ENCODE results near the gene ANKS1B.

ANKS1B gene

DNA sequence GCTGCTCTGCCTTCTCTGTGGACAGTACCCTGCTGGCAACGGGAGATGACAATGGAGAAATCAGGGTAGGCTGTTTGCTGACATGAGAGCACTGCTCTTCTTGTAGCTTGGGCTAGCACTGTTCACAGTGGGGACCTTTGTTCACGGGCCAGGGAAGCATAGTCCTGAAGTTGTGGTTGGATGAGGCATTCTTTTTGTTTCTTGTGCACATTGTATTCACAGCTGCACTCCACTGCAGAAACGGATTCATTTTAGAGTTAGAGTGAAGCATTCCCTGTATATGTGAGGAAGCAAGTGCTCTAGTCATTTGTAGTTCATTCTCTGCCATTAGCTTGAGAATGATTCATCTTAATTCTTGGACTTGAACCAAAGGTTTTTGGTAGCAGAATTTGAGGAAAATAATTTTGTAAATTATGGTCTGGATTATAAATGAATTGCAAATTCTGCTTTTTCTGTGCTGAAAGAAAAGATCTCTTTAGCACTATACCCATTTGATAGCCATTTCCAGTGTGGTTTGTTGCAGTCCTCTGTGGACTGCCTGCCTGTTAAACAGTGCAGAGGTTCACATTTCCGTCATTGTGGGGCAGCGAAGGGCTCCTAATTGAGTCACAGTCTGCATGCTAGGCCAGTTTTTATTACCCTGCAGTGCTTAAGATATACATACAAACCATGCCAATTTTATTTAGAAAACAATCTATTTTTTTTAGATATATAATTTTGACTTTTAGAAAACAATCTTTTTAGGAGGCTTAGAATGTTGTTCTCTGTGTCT is 1259.1 kb downstream of the ANKS1B start:
- no peak for DNase-seq (ENCODE audit: low read depth)

DNA sequence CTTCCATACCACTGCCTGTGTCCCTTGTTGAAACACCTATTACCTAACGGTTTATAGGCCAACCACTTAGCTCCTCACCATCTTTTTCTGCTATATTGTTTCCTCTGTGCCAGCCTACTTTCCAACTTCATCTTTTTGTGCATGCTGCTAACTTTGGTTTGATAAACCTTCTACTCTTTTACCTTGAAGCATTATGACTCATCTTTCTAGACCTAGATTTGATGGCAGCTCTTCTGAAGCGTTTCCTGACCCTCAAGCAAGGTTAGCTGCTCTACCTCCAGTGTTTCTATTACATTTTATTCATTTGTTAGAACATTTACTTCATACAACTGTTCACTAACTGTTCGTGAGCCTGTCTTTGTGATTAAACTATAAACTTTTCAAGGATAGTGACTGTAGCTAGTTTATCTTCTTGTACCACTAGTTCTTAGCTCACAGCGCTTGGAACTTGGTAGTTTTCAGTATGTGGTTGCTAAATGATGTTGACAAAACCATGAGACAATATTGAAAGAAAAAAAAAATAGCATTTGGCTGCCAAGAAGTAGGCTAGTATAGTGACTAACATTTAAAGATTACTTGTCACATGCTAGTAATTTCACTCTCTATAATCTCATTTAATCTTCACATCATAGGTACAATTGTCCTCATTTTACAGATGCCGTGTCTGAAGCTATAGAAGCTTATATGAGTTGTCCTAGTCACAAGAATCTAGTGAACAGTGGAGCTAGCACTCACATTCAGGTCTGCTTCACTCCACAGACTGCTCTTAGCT is 1260.2 kb downstream of the ANKS1B start:
- no peak for DNase-seq (ENCODE audit: low read depth)

DNA sequence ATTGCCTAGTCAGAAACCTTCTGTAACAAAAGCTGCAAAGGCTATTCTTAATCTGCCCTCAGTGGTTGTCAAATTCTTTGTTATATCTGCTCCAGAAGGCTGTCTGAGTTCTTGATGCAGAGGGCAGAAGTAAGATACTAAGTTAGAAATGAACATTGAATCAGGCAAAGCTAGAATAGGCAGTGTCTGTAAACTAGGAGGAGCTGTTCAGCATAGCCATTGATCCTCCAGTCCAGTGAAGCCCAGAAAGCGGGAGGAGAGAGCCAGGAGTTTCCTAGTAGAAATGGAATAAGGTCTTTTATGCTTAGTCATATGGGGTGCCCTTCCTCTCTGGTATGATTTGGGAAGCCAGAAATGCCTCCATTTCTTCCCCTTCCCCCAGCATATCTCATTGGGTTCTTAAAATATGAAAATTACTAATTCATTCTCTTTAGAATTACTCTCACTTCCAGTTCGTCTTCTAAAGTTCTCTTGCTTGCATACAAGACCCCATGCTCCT is 1263.5 kb downstream of the ANKS1B start:
- no peak for DNase-seq (ENCODE audit: low read depth)

DNA sequence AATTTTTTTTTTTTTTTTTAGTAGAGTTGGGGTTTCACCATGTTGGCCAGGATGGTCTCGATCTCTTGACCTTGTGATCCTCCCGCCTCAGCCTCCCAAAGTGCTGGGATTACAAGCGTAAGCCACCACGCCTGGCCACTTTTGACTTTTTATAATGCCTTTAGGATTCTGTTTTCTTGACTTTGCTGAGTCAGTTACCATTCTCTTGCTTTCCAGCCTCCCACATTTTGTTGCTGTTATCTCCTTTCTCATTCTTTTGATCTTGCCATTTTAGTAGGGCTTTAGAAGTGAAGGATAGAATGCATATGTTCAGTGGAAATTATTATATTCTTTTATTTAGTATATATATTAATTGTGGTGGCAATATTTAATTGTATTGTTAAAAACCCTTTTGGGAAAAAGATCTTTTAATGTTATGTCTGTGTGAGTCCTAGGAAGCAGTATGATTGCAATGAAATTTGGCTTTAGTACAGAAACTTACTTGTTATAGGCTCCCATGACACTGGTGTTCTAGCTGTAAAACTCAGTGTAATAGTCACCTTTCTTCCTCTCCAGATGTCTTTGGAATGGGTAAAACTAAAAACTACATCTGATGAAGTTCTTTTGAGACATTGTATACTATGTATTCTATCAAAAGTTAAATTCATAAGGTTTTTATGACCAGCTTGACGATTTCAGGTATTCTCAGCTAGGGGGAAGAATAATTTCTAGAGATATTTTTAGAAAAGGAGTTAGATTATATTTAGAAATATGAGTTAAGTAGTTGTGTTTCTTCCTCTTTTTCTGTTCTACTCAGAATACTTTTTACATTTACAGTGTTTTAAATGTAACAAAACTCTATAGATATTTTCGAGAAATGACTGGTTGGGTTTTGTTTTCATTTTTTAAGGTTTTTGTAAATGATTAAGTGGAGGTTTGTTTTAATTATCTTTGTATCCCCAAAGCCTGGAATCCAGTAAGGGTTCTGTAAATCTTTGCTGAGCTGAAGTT is 1264.9 kb downstream of the ANKS1B start:
- no peak for DNase-seq (ENCODE audit: low read depth)

DNA sequence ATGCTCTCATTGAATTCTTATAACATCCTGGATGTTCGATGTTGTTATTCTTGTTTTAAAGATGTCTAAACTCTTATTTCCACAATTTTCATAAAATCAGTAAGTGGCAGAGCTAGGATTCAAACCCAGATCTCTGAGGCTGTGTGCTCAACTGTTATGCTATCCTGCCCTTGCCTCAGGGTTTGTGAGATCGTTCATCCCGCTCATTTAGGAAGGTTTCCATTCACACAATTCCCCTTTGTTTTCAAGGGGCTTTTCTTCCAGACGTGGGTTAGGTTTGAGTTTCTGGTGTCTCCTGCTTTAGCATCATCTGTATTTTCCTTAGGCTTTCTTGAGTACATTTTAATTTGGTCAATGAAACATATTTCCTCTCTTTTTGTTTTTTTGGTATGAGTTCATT is 1270.3 kb downstream of the ANKS1B start:
- DNase-seq (ENCODE audit: low read depth): no peak

DNA sequence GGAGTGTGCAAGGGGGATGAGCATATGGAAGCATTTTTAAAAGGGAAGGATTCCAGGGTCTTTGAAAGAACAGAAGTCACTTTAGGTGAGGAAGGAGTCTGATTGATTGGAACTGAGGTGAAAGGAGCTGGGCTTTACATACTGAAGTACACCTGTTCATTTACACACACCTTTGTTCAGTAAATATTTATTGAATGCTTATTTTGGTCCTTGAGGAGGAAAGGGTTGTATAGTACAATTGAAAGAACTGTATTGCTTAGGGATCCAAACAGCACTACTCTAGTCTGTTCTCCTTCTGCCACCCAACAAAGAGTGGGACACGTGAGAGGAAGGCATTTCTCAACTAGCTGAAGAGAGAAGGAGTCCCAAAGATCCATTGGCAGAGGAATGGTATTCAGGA is 1275.7 kb downstream of the ANKS1B start:
- no peak for DNase-seq (ENCODE audit: low read depth)

DNA sequence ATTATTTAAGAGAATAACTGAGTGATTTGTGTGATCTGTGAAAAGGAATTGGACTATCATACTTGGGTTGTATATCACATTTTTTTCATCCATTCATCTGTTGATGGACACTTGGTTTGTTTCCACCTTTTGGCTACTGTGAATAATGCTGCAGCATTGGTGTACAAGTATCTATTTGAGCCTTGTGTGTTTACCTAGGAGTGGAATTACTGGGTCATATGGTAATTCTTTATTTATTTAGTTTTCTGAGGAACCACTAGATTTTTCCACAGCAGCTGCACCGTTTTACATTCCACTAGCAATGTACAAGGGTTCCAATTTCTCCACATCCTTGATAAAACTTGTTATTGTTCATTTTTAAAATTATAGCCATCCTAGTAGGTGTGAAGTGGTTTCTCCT is 1283.6 kb downstream of the ANKS1B start:
- no peak for DNase-seq (ENCODE audit: low read depth)

DNA sequence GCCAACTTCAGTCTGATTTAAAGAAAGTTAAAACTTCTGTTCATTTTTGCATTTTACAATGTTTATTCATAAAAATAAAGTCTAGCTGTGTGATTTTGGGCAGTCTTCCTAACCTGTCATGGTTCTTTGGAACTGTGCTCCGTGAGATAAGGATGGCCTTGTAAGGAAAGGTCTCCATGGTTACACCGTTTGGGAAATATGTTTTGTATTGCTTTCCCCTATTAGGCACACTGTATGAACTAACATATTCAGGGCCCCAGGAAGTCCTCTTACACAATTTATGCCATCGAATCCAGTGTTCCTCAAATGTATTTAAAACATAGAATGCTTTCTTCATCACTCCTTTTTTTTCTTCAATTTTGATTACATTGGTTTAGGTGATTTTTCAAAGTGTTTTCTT is 1285.2 kb downstream of the ANKS1B start:
- no peak for DNase-seq (ENCODE audit: low read depth)

DNA sequence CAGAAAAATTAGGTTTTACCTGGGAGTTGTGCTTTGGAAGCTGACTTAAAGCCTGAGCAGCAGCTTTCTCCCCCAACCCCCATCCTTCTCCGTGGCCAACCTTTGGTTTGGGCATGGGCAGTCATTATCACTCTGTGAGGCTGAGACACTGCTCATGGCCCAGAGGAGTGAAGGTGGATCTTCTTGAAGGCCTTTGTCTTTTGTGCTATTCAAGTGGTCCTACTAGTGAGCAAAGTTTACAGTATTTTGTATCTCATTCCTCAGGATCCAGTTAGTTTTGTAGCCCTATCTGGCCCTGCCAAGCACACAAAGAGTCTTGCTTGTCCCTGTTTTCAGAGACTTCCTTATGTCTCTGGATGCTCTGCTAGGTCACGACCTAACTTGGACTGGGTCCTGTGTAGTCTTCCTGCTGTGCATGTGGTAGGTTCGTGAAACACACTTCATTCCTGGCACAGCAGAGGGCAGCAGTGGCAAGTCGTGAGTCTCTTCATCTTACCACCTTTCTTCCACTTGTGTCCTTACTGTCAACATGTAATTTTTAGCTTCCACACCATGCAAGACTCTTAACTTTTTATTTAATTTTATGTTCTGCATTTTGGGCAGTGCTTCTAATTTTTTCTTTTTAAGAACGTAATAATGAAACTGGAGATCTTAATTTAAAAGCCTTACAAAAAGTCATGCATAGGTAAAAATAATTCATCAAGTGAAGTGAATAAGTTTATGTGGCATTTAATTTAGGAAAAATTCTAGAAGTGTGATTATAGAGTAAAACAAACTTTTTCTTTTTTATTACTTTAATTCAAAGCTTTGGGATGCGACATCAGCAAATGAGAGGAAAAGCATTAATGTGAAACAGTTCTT is 1285.9 kb downstream of the ANKS1B start:
- no peak for DNase-seq (ENCODE audit: low read depth)

DNA sequence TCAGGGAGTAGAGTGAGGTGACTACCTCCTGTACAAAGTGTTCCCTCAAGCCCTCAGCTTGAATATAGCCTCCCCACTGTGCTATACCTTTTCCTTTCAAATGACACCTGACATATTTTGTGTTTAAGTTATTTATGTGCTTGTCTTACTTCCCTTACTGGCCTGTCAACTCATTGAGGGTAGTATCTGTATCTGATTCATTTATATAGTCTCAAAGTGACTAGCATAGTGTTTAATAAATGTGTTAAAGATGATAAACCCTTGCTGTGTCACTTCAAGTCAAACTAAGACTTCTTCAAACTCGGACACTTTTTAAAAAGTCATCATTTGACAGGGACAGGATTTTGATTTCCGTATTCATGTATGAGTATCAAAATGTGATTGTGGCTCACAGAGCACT is 1287.5 kb downstream of the ANKS1B start:
- no peak for DNase-seq (ENCODE audit: low read depth)

DNA sequence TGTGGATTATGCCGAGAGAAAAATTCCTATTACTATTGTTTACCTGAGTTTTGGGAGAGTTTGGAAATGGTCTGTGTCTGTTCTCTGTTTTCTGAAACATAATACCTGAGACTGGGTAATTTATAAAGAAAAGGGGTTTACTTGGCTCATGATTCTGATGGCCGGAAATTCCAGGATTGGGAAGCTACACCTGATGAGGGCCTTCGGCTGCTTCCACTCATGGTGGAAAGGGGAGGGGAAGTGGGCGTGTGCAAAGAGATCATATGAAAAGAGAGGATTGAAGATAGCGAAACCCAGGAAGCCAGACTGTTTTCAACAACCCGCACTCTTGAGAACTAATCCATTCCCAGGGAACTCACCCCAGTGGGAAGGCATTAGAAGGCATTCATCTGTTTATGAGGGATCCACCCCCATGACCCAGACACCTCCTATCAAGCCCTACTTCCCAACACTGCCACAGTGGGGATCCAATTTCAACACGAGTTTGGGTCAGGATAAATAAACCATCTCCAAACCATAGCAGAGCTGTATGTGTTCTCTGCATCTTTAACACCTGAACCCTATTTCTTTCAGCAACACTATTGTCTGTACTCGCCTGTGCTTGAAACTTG is 1288.6 kb downstream of the ANKS1B start:
- no peak for DNase-seq (ENCODE audit: low read depth)

DNA sequence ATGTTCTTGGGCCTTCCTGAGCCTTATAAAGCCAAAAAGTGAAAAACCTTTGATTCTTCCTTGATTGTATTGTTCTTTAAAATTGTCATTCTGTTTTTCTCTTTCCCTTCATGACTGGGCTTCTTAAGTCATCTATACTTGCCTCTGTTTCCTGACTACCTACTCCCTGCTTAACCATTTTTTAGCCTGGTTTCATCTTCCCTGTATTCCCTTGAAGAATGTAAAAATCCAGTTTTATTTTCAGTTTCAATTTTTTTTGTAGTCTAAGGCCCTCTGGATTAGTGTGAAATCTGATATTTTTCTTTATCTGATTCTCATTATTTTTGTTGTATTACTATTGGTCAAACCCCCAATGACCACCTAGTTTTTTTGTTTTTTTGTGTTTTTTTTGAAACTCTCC is 1293.4 kb downstream of the ANKS1B start:
- no peak for DNase-seq (ENCODE audit: low read depth)

DNA sequence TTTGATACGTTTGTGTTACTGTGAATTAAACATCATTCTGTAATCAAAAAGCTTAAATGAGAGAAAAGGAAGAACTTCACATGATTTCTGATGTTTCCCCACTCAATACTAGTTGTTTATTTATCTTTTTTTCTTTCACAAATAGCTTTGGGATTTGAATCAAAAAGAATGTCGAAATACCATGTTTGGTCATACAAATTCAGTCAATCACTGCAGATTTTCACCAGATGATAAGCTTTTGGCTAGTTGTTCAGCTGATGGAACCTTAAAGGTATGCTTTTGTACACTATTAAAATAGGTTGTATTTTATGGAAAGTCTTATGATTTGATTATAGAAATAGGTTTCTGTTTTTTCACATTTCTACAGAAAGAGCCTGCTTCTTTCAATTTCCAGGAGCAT is 1298.1 kb downstream of the ANKS1B start:
- no peak for DNase-seq (ENCODE audit: low read depth)

Measured in stimulated activated CD8-positive, alpha-beta memory T cell treated with anti-CD3 and anti-CD28 coated beads, Interleukin-12 subunit alpha, Interleukin-12 subunit beta, amount 100 ng/mL, for 4 hours (primary cell).